T-cell (primary cell): ENCODE measurements around the gene KLRC3. TPM values are rescaled to one million over a fixed set of nuclear protein-coding genes. Genes with fewer than 3 reads are reported as not detected.
"Not testable (repeated sequence)": the region's sequence is repeated elsewhere in the genome, so short reads cannot be mapped to it uniquely, and the experiment has no call there.

ENCODE experiments used
- ATAC-seq, 4 experiments: fragments of 200-7000 bp in 3 of 4; fragments of 150-1000 bp in 1 of 4; cut with Tn5 transposase; replicated peaks in 1 of 4; 1 replicate in 3 of 4; 2 replicates in 1 of 4; pipeline ENCODE4 v1.10.0; 2021; ENCODE audit warnings: moderate library complexity in 3 of 4, mild to moderate bottlenecking in 2 of 4, moderate number of reproducible peaks in 1 of 4
- CTCF ChIA-PET, 2 donors: fragments of 300-600 bp; sonication (Branson Sonifier 250); formaldehyde crosslinking; loops; one replicate each; lab custom pipeline; 2022; ENCODE audit warnings: antibody characterized with exemption in 2 of 2; lab: Charles Lee
- POLR2A ChIA-PET, 2 donors: fragments of 300-600 bp; sonication (Branson Sonifier 250); formaldehyde crosslinking; loops; one replicate each; lab custom pipeline; 2022; ENCODE audit warnings: antibody characterized with exemption in 2 of 2; lab: Charles Lee
- DNase-seq, 35 experiments: peaks; one replicate each; pipeline versions ENCODE4 v3.0.0 to v3.0.0-alpha.2; 2013 to 2023
- H3K27ac ChIP-seq: one replicate; pipeline ENCODE4 v1.5.1; 2013; ENCODE audit warnings: low read length
- H3K27me3 ChIP-seq, 2 experiments: replicated peaks in 1 of 2; 1 replicate in 1 of 2; 2 replicates in 1 of 2; pipeline versions ENCODE4 v1.6.1 to v1.7.0; 2013; ENCODE audit warnings: low read length in 1 of 2, mixed read lengths in 1 of 2; ENCODE audit not compliant: control insufficient read depth in 2 of 2, insufficient read depth in 2 of 2; ENCODE audit errors: extremely low read depth in 1 of 2
- H3K36me3 ChIP-seq, 2 donors: 1 replicate in 1 of 2; 2 replicates in 1 of 2; pipeline versions ENCODE4 v1.6.1 to v1.7.0; 2013; ENCODE audit warnings: low read length in 1 of 2; ENCODE audit not compliant: control insufficient read depth in 2 of 2, insufficient read depth in 1 of 2; ENCODE audit errors: extremely low read depth in 1 of 2
- H3K4me1 ChIP-seq, 2 experiments: 1 replicate in 1 of 2; 2 replicates in 1 of 2; pipeline versions ENCODE4 v1.6.1 to v1.7.0; 2013; ENCODE audit warnings: low read length in 2 of 2, mixed read lengths in 1 of 2; ENCODE audit not compliant: insufficient read depth in 2 of 2, control insufficient read depth in 1 of 2; ENCODE audit errors: extremely low read depth in 1 of 2
- H3K4me3 ChIP-seq, 2 donors: 1 replicate in 1 of 2; 2 replicates in 1 of 2; pipeline versions ENCODE4 v1.5.1 to v1.7.0; 2013; ENCODE audit warnings: mild to moderate bottlenecking in 2 of 2, low read length in 1 of 2, moderate library complexity in 1 of 2; ENCODE audit not compliant: control insufficient read depth in 1 of 2; ENCODE audit errors: extremely low read depth in 1 of 2
- H3K9me3 ChIP-seq: 2 replicates; pipeline ENCODE4 v1.7.0; 2013
- H3K27ac Mint-ChIP-seq, 2 donors: one replicate each; pipeline ENCODE4 v1.8.0; 2020 to 2021; ENCODE audit warnings: mild to moderate bottlenecking in 2 of 2, mixed read lengths in 2 of 2
- H3K27me3 Mint-ChIP-seq, 2 donors: one replicate each; pipeline ENCODE4 v1.8.0; 2021 to 2022; ENCODE audit warnings: mixed read lengths in 2 of 2
- H3K36me3 Mint-ChIP-seq: one replicate; pipeline ENCODE4 v1.8.0; 2021; ENCODE audit warnings: mixed read lengths
- H3K4me1 Mint-ChIP-seq, 3 donors: one replicate each; pipeline ENCODE4 v1.8.0; 2020 to 2022; ENCODE audit warnings: mixed read lengths in 3 of 3, mild to moderate bottlenecking in 1 of 3
- H3K4me3 Mint-ChIP-seq, 3 donors: one replicate each; pipeline ENCODE4 v1.8.0; 2020 to 2022; ENCODE audit warnings: mild to moderate bottlenecking in 3 of 3, mixed read lengths in 3 of 3, moderate library complexity in 3 of 3
- H3K9me3 Mint-ChIP-seq, 3 donors: one replicate each; pipeline ENCODE4 v1.8.0; 2020 to 2022; ENCODE audit warnings: mixed read lengths in 3 of 3
- WGBS: methylation state at CpG from one replicate; pipeline ENCODE4 v1.1.5; 2013; ENCODE audit warnings: missing lambda C conversion rate; ENCODE audit not compliant: insufficient coverage; 5-methylcytosine and 5-hydroxymethylcytosine counted together
- total RNA-seq, 35 experiments: library from RNA in 6 of 35; stranded (reverse) in 6 of 35; fragments of 120-200 nt in 1 of 35; gene quantifications; one replicate each; pipeline versions ENCODE4 v1.2.1 to v1.2.4 and lab custom pipeline; 2013 to 2026

KLRC3 gene
- total RNA-seq (1 to 10 TPM; 1.3 to 9.9 (median 1.6) TPM), total RNA-seq (lab: John Stamatoyannopoulos, UW) (0 to 1.7 (median 0.52) reads per million in 29 experiments)
- 7.1 TPM for total RNA-seq (2013)

GRCh38 chr12:10420334-10420733, at the start of gene KLRC3:
Gene KLRC3 (minus strand): TSS chr12:10420595. CDS start chr12:10420550, 45 bp downstream.
- H3K27ac ChIP-seq, POLR2A ChIA-PET, H3K9me3 ChIP-seq, H3K27me3 Mint-ChIP-seq, H3K36me3 Mint-ChIP-seq, DNase-seq, H3K4me3 ChIP-seq, H3K27ac Mint-ChIP-seq, H3K36me3 ChIP-seq, CTCF ChIA-PET, H3K4me1 Mint-ChIP-seq, H3K27me3 ChIP-seq, H3K4me1 ChIP-seq, H3K9me3 Mint-ChIP-seq: not testable (repeated sequence)
- WGBS: no CpG with 5 or more reads among the region's 1 CpG
- peak within 1 kb of the TSS; percentile 13 to 62 (median 24) for H3K4me3 Mint-ChIP-seq
- ATAC-seq: peak in 1 of 4 experiments; percentile 46

DNA sequence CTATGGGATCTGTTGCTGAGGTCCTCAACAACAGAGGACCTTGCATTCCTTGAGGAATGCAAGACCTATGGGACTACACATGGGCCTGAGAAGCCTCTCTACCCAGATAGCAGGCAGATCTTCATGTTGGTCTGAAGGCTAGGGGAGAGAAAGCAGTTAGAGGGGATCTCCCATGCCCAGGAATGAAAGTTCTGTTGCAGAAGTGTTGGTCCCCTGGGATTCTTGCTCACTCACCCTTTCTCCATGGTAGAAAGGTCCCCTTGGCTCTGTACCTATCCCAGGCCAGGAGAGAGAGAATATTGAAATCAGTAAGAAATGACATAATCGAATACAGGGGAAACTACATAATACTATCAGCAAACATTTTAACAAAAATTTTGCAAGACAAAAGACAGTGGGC, 49.3 kb upstream of the KLRC3 start:
- Mint-ChIP-seq H3K27ac (no peak overlapping the region), H3K4me1 (no peaks in the 10 kb centered on the region), H3K9me3 (peaks cover 0 to 3% (median 0%) of the 10 kb centered on the region in 3 donors), H3K27me3 (peaks cover 0 to 21% of the 10 kb centered on the region in 2 donors), H3K36me3 (no peaks in the 10 kb centered on the region), H3K4me3 (no peak overlapping the region)
- ChIA-PET CTCF (no interaction called here), POLR2A (no interaction called here)
- ATAC-seq (no peak), DNase-seq (no peak)
- WGBS: no CpG with 5 or more reads among the region's 1 CpG
- no peaks in the 10 kb centered on the region for H3K36me3 ChIP-seq
- H3K4me1 ChIP-seq: no peaks in the 10 kb centered on the region
- H3K4me3 ChIP-seq: no peak overlapping the region
- H3K9me3 ChIP-seq: no peaks in the 10 kb centered on the region
- H3K27ac ChIP-seq: no peak overlapping the region
- no peaks in the 10 kb centered on the region for H3K27me3 ChIP-seq

- H3K4me1 Mint-ChIP-seq: no peaks in the 10 kb centered on the region
- 90% methylated on average over 4 of the region's 4 CpGs for WGBS
- CTCF ChIA-PET: interaction anchor here (0.6 to 0.7 kb wide), 3 partner anchors 83 to 394 kb away, joined by 3 read pairs; no protein-coding TSS in a partner anchor
Measured at GRCh38 chr12:10466311-10466710, 45.9 kb upstream of the KLRC3 start.

DNA sequence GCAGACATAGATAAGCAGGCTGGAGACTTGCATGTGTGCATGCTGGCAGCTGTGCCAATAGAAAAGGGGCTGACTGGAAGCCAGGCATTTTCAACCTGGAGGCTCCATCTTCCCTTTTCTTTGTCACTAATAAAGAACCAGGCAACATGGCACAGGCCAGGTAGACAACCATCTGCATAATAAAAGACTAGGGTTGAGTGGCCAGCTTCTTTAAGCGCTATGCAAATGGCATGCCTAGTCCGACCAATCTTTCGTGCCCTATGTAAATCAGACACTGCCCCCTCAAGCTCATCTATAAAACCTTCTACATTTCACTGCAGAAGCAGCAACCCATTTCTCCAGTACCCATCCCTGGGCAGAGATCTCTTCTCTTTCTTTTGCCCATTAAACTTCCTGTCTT, 37.4 kb upstream of the KLRC3 start:
- Histone ChIP-seq H3K36me3 (no peaks in the 10 kb centered on the region), H3K27me3 (no peaks in the 10 kb centered on the region), H3K27ac (no peak overlapping the region), H3K4me1 (no peaks in the 10 kb centered on the region), H3K9me3 (no peaks in the 10 kb centered on the region), H3K4me3 (no peak overlapping the region)
- H3K27ac Mint-ChIP-seq: no peak overlapping the region
- no peaks in the 10 kb centered on the region for H3K36me3 Mint-ChIP-seq
- POLR2A ChIA-PET: no interaction called here
- CTCF ChIA-PET: no interaction called here
- H3K9me3 Mint-ChIP-seq: peaks cover 36 to 41% (median 41%) of the 10 kb centered on the region in 3 donors
- H3K4me1 Mint-ChIP-seq: no peaks in the 10 kb centered on the region
- no peak overlapping the region for H3K4me3 Mint-ChIP-seq
- H3K27me3 Mint-ChIP-seq: peaks cover 0 to 8% of the 10 kb centered on the region in 2 donors
- DNase-seq: no peak
- 98% methylated on average over 3 of the region's 3 CpGs for WGBS
- no peak for ATAC-seq

More at GRCh38 chr12:10466311-10466710, 45.9 kb upstream of the KLRC3 start:
- Histone ChIP-seq H3K9me3 (no peaks in the 10 kb centered on the region), H3K27ac (no peak overlapping the region), H3K27me3 (no peaks in the 10 kb centered on the region), H3K36me3 (no peaks in the 10 kb centered on the region), H3K4me1 (no peaks in the 10 kb centered on the region), H3K4me3 (no peak overlapping the region)
- Mint-ChIP-seq H3K4me3 (no peak overlapping the region), H3K27ac (no peak overlapping the region), H3K9me3 (peaks cover 0 to 14% (median 13%) of the 10 kb centered on the region in 3 donors), H3K36me3 (no peaks in the 10 kb centered on the region), H3K27me3 (peaks cover 3 to 34% of the 10 kb centered on the region in 2 donors)
- POLR2A ChIA-PET: no interaction called here
- ATAC-seq (no peak), DNase-seq (no peak)

DNA sequence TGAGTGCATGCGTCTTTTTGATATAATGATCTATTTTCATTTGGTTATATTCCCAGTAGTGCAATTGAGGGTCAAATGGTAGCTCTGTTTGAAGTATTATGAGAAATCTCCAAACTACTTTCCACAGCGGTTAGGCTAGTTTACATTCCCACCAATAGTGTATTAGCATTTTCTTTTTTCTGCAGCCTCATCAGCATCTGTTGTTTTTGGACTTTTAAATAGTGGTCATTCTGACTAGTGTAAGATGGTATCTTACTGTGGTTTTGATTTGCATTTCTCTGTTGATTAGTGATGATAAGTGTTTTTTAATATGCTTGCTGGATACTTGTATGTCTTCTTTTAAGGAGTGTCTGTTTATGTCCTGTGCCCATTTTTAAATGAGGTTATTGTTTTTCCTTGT, 36.5 kb upstream of the KLRC3 start:
- no peak overlapping the region for H3K27ac ChIP-seq
- peaks cover 32 to 36% (median 33%) of the 10 kb centered on the region in 3 donors for H3K9me3 Mint-ChIP-seq
- POLR2A ChIA-PET: no interaction called here
- H3K9me3 ChIP-seq: no peaks in the 10 kb centered on the region
- H3K27me3 Mint-ChIP-seq: peaks cover 0 to 6% of the 10 kb centered on the region in 2 donors
- no peaks in the 10 kb centered on the region for H3K27me3 ChIP-seq
- no peak overlapping the region for H3K4me3 ChIP-seq
- ATAC-seq: no peak
- H3K36me3 ChIP-seq: no peaks in the 10 kb centered on the region
- H3K4me3 Mint-ChIP-seq: no peak overlapping the region
- WGBS: no CpG with 5 or more reads among the region's 2 CpGs
- no peaks in the 10 kb centered on the region for H3K36me3 Mint-ChIP-seq
- CTCF ChIA-PET: no interaction called here
- no peak overlapping the region for H3K27ac Mint-ChIP-seq
- no peaks in the 10 kb centered on the region for H3K4me1 Mint-ChIP-seq
- no peaks in the 10 kb centered on the region for H3K4me1 ChIP-seq
- DNase-seq: no peak

DNA sequence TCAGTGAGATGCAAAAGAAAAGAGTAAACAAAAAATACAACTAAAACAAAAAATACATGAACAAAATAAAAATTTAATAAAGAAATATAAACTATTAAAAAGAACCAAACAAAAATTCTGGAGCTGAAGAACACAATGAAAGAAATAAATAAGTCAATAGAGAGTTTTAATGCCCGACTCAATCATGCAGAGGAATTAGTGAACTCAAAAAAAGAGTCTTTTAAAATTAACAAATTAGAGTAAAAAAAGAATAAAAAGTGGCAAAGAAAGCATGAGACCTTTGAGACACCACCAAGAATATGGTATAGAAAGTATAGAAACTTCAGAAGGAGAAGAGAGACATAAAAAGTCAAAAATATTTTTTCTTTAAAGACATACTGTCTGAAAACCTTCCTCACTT, 35.4 kb upstream of the KLRC3 start:
- DNase-seq (no peak), ATAC-seq (no peak)
- WGBS: no CpG with 5 or more reads among the region's 1 CpG
- Mint-ChIP-seq H3K27ac (no peak overlapping the region), H3K36me3 (no peaks in the 10 kb centered on the region), H3K4me3 (no peak overlapping the region), H3K9me3 (peaks cover 29 to 36% (median 31%) of the 10 kb centered on the region in 3 donors), H3K4me1 (no peaks in the 10 kb centered on the region), H3K27me3 (peaks cover 0 to 4% of the 10 kb centered on the region in 2 donors)
- ChIA-PET POLR2A (no interaction called here), CTCF (no interaction called here)
- no peaks in the 10 kb centered on the region for H3K4me1 ChIP-seq
- H3K9me3 ChIP-seq: no peaks in the 10 kb centered on the region
- no peaks in the 10 kb centered on the region for H3K36me3 ChIP-seq
- no peak overlapping the region for H3K4me3 ChIP-seq
- no peak overlapping the region for H3K27ac ChIP-seq
- H3K27me3 ChIP-seq: no peaks in the 10 kb centered on the region

GRCh38 chr12:10454531-10454930, 34.1 kb upstream of the KLRC3 start:
- no peak overlapping the region for H3K4me3 Mint-ChIP-seq
- WGBS: 93% methylated on average over 1 of the region's 1 CpG
- H3K36me3 Mint-ChIP-seq: no peaks in the 10 kb centered on the region
- Histone ChIP-seq H3K27ac (no peak overlapping the region), H3K36me3 (no peaks in the 10 kb centered on the region), H3K27me3 (no peaks in the 10 kb centered on the region), H3K4me3 (no peak overlapping the region), H3K4me1 (no peaks in the 10 kb centered on the region), H3K9me3 (no peaks in the 10 kb centered on the region)
- no peaks in the 10 kb centered on the region for H3K4me1 Mint-ChIP-seq
- ATAC-seq (no peak), DNase-seq (no peak)
- CTCF ChIA-PET: no interaction called here
- peaks cover 26 to 32% (median 31%) of the 10 kb centered on the region in 3 donors for H3K9me3 Mint-ChIP-seq
- no peaks in the 10 kb centered on the region for H3K27me3 Mint-ChIP-seq
- H3K27ac Mint-ChIP-seq: peak overlapping the region in 1 of 2 donors; percentile 48
- POLR2A ChIA-PET: no interaction called here
